HG03103 (cell line): ENCODE measurements around the gene PLAAT5.
"Not testable (repeated sequence)": the region's sequence is repeated elsewhere in the genome, so short reads cannot be mapped to it uniquely, and the experiment has no call there.

Experiments used
- ATAC-seq: cut with Tn5 transposase; IDR thresholded peaks from one replicate; pipeline ENCODE4 v1.9.1; 2021; ENCODE audit warnings: low read depth; ENCODE audit not compliant: unreplicated experiment

Gene PLAAT5, protein sequence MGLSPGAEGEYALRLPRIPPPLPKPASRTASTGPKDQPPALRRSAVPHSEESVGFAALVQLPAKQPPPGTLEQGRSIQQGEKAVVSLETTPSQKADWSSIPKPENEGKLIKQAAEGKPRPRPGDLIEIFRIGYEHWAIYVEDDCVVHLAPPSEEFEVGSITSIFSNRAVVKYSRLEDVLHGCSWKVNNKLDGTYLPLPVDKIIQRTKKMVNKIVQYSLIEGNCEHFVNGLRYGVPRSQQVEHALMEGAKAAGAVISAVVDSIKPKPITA

DNA sequence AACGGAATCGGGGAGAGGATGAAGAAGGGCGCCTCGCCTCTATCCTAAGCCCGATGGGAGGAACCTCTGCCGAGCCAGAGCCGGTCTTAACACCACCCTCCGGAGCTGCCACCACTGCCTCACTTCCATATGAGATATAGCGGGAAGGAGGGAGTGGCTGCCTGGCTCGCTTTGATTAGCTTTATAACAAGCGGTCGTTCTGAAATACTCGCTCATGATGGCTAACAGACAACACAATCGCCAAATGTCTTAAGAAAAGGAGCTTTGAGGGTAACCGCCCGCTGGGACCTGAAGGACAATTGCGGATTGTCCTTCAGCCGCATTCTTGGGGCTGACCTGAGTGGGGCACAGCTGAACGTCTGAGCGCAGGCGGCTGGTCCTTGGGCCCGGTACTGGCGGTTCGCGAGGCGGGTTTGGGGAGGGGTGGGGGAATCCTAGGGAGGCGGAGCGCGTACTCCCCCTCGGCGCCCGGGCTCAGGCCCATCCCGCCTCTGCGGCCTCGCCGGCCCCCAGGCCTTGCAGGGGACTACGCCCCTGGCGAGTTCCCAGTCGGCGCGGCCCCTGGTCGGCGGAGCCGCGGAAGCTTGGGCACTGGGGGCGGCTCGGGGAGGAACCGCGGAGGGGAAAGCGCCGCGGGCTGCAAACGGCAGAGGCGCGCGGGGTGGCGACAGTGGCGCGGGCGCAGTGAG lies at the start of gene PLAAT5:
Gene PLAAT5 (minus strand): TSS at position 617 of the 689 bp plus-strand sequence. CDS start 133 bp downstream, at position 484.
- no peak for ATAC-seq

DNA sequence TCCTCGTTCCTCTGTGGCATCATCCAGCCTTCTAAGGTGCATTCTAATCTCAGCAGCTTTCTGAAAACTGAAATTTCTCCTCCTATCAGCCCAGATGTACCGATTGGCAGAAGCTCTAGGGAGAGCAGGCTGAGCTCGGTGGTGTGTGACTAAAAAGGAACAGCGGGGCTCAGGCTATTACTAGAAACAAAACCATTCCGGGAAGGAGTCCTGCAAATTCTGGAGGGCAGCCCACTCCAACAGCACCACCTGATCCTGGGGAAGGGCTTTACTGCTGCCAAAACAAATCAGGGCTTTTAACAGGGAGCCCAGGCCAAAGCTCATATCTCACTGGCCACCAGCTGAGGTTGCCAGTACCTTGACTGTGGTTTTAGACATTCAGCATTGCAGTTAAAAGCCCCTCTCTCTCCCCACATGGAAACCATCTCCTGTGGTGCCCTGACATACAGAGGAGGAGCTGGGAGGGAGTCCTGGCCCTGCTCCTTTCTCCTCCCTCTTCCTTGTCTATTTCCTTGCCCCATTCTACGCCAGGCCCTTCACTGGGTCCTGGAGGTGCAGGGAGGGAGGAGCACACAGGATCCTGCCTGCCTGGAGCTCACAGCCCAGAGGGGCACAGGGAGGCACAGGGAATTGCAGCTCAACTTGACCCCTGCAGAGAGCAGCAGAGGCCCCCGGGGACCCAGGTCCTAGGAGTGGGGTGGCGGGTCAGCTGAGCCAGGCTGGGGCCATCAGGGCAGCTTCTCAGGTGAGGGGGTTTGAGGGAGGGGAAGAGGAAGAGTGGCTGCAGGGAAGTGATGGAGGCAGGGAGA lies 46.5 kb upstream of the PLAAT5 start:
- ATAC-seq = no peak

DNA sequence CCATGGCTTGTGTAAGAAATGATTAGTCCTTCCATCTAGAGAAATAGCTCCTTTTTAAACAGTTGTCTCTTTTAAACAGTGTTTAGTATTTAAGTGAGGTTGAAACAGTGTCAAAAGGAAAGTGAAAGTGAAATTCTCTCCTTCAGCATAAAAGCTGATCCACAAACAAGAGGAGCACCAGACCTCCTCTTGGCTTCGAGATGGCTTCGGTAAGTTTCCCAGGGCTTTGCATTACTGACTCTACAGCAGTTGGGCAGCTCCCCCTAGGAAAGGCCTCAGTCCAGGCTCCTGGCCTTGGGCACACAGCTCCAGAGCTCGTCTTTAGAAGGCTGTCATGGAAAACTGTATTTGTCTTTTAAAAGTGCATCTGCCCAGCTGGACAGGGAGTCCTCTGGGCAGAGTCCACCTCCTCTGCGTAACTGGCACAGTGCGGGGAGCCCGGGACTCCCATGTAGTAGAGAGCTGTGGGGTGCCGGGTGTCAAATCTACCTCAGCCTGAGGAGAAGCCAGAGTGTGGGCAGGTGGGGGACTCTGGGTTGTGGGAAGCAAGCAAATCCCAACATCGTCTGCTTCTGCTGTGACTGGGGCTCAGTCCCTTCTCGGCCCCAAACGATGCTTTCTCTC lies 45.8 kb upstream of the PLAAT5 start, which contains the start of gene PLAAT4:
Gene PLAAT4 (plus strand): TSS at position 140 of the 624 bp plus-strand sequence. CDS start 61 bp downstream, at position 201.
- ATAC-seq = no peak

DNA sequence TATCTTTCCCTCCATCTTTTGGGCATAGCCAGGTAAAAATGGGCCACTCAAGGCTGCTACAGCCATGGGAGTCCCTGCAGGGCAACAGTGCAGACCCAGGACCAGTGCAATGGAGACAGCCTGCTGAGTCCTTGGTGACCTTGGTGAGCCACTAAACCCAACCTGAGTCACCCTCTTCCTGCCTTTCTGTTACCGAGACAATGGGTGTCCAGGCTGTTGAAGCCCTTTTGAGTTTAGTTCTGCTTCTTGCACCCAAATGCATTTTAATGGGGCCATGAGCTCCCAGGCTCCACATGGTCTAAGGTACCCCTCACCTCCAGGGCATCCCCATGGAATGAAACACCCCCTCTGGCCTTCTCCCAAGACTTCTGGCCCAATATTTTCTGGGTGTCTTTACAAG lies 44.8 kb upstream of the PLAAT5 start:
- ATAC-seq = no peak

DNA sequence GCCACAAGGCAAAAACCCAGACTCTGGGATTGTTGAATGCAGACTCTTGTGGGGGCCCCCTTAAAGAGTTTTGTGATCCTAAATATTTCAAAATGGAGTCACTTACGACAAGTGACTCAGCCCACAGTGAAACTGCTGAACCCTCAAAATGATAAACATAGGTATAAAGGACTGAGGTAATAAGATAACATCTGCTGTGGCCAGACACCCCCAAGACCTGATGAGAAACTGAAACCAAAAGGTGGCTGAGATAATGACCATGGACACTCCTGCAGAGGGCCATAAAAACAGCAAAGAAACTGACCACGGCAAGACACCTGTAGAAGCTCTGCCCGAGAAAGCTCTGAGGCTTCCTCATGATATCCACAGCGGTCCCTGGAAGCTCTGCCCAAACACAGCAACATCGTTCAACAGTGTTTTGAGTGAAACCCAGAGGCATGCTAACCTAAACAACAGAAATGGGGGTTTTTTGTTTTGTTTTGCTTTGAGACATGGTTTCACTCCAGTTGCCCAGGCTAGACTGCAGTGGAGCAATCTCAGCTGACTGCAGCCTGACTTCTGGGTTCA lies 44.0 kb upstream of the PLAAT5 start:
- ATAC-seq = no peak

DNA sequence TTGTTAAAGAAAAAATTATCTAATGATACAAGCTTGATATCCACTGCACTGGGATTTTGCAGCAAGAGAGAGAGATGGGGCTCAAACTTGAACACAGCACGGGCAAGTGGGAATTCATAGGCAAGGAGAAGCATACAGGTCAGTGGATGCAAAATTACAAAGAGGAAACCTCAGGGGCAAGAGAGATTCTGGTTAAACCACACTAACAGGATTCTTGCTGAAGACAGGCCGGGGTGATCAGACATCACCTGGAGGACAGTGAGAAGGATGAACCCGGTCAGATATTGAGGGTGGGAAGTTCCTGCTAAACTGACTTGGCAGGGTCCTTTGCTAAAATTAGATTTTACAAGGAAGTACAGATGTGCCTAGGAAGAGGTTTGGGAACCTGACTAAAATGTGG lies 43.1 kb upstream of the PLAAT5 start:
- ATAC-seq = no peak

DNA sequence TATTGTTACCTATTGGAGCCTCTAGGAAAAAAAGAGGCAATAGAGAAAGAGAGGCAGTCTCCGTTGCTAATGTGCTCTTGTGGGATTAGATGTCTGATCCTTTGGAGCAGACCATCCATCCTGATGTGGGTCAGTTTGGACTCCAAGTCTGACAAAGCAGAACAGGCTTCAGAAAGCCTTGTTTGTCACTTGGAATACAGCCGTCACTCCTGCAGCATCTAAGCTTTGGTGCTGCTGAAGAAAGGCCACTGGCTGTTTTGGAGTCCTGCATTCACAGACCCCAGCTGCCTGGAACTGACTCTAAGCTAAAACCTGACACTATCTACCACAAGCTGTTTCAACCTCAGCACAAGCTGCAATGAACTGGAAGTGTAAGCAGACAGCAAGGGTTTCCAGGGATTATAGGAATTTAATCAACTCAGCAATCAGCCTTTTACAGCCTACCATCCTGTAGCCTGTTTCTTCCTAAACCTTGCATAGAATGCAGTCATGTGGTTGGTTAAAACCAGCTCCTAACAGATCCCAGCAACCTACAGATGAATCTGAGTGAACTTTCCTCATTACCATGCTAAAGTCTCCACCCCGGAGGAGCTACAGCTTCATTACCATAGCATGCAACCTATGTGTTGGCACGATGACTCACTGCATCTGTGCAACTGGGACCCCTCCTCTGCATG lies 42.0 kb upstream of the PLAAT5 start:
- ATAC-seq = no peak

DNA sequence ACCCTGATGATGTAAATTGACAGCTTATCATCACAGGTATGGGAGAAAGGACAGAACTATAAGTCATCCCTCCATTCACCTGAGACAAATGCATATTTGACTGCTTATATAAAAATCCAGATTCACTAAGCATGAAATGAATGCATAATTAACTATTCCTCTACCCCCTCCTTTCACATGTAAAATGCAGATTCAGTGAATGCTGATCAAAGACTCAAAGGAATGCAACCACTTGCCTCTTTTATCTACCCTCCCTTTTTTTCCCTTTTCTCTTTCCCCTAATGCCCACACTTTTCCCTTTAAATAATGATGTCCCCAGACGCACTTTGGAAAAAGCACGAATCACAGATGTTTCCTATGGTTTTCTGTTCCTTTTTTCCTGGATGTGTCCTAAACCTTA lies 41.1 kb upstream of the PLAAT5 start:
- ATAC-seq = no peak

DNA sequence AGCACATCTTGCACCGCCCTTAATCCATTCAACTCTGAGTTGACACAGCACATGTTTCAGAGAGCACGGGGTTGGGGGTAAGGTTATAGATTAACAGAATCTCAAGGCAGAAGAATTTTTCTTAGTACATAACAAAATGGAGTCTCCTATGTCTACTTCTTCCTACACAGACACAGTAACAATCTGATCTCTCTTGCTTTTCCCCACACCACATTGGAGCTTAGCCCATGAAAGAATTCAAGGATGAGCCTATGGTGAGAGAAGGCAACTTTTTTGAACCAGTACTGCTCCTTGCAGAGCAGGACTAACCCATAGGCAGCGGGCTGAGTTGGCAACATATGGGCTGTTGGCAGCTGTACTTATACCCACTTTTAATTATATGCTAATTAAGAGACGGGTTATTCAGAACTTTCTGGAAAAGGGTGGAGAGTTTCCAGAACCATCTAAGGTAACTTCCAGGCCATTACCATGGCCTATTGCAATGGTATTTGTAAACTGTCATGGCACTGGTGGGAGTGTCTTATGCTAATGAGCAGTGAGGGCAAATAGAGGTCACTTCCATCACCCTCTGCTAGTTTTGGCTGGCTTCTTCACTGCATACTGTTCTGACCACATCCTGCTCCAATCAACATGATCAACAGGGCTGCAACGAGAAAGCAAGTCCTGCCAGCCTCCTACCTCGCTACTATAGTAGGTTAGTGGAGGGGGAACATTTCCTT lies 40.3 kb upstream of the PLAAT5 start:
- ATAC-seq = peak; percentile 68

DNA sequence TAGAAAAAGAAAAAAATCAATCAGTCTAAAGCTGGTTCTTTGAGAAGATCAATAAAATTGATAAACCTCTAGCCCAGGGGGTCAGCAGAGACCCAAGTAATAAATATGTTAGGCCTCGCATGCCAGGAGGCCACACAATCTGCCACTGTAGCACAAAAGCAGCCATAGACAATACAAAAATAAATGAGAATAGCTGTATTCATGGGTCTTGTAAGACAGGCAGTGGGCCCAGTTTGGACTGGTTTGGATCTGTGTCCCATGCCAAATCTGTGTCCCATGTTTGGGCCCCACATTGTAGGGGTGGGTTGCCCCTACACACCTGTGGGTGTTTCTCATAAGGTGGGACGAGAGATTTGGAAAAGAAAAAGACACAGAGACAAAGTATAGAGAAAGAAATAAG lies 39.1 kb upstream of the PLAAT5 start:
- ATAC-seq = no peak

DNA sequence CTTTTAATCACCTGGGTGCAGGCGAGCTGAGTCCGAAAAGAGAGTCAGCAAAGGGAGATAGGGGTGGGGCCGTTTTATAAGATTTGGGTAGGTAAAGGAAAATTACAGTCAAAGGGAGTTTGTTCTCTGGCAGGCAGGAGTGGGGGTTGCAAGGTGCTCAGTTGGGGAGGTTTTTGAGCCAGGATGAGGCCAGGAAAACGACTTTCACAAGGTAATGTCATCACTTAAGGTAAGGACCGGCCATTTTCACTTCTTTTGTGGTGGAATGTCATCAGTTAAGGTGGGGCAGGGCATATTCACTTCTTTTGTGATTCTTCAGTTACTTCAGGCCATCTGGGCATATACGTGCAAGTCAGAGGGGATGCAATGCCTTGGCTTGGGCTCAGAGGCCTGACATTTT lies 38.4 kb upstream of the PLAAT5 start:
- ATAC-seq = not testable (repeated sequence)

DNA sequence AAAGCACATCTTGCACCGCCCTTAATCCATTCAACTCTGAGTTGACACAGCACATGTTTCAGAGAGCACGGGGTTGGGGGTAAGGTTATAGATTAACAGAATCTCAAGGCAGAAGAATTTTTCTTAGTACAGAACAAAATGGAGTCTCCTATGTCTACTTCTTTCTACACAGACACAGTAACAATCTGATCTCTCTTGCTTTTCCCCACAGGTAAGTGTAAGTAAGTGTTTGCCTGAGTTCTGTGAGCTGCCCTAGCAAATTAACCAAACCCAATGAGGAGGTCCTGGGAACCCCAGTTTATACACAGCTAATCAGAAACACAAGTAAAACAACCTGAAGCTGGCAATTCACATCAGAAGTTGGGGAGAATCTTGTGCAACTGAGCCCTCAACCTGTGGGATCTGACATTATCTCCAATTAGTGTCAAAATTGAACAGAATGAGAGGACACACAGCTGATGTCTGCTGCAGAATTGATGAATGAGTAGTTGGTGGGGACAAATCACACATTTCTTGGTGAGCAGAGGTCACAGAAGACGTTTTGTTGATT lies 37.8 kb upstream of the PLAAT5 start:
- ATAC-seq = not testable (repeated sequence)

DNA sequence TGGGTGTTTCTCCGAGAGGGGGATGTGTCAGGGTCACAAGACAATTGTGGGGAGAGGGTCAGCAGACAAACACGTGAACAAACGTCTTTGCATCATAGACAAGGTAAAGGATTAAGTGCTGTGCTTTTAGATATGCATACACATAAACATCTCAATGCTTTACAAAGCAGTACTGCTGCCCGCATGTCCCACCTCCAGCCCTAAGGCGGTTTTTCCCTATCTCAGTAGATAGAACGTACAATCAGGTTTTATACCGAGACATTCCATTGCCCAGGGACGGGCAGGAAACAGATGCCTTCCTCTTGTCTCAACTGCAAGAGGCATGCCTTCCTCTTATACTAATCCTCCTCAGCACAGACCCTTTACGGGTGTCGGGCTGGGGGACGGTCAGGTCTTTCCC lies 37.2 kb upstream of the PLAAT5 start:
- ATAC-seq = not testable (repeated sequence)

DNA sequence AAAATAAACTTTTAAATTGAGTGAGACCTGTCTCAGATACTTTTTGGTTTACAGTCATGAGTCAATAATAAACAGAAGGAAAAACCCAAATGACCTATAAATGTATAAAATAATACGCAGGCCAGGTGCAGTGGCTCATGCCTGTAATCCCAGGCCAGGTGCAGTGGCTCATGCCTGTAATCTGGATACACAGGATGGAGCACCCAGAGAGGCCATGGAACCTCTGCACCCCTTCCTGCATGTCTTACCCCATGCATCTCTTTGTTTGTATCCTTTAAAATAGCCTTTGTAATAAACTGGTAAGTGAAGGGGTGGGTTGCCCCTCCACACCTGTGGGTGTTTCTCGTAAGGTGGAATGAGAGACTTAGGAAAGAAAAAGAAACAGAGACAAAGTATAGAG lies 36.7 kb upstream of the PLAAT5 start:
- no peak for ATAC-seq

DNA sequence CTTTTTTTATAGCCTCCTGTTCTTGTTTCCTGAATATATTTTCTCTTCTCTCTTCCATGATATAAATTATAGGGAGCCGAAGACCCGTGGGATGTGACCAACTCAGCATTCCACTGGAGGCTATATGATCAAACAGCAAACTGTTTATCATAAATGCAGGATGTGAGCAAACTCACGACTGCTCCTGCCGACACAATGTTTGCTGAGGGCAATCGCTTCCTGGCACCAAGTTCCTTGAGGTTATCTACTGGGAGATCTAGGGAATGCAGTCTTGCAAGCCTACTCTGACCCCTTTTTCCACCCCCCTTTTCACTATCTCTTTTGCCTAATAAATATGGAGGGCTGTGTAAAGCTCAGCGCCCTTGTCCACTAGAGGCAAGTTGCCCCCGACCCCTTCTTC lies 32.2 kb upstream of the PLAAT5 start:
- ATAC-seq = no peak

DNA sequence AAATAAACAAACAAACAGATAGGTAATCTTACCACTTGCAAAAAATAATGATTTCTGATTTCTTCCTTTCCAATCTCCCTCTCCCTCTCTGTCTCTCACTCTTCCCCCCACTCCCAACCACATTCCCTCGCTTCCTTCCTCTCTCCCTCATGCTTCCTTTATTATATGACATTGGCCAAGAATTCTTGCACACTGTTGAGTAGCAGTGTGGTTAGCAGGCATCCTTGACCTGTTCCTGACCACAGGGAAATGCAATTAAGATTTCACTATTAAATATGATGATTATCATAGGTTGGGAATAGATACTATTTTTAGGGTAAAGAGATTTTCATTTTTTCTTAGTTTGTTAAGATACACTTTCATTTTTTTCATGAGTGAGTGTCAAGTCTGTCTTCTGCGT lies 30.9 kb upstream of the PLAAT5 start:
- no peak for ATAC-seq

DNA sequence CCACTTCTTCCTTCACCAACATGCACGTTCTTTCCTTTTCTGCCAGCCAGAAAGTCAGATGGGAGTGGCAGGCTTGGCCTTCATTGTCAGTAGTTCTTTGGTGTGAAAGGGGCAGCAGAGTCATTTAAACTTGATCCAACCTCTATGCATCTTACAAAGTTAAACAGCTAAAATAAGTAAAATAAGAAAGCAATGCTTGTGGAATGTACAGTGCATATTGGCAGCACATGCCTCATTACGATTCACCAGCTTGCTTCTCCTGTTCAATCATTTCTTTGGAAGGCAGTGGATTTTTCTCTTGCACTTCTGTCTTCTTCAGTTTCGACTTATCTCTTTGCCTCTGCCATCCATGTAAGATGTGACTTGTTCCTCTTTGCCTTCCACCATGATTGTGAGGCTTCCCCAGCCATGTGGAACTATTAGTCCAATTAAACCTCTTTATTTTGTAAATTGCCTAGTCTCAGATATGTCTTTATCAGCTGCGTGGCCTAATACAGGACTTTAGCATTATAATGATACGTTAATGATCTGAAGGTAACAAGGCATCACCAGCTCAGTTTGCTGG lies 29.7 kb upstream of the PLAAT5 start:
- ATAC-seq = no peak

DNA sequence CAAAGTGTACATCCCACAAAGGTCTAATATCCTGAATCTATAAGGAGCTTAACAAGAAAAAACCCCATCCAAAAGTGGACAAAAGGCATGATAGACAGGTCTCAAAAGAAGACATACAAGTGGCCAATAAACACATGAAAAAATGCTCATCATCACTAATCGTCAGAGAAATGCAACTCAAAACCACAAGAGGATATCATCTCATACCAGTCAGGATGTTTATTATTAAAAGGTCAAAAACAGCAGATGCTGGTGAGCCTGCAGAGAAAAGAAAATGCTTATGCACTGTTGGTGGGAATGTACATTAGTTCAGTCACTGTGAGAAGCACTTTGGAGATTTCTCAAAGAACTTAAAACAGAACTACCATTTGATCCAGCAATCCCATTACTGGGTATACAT lies 27.6 kb upstream of the PLAAT5 start:
- no peak for ATAC-seq

DNA sequence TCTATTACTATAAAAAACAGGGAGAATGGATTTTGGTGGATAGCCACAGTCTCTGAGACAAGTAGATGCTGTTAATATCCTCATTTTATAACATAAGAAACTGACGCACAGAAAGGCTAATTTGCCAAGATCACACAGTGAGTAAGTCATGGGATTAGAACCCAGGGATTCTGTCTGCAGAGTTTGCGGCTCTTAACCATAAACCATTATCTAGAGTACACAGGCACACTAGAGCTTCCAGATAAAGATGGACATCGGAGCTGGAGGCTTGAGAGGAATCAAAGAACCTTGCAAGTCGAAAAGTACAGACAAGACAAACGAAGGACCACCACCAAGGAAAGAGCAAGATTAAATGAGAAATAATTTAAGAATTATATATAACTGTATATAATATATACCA lies 26.2 kb upstream of the PLAAT5 start:
- no peak for ATAC-seq
